Left lung (tissue), 10 donors: ENCODE results near the gene TRAF3. TPM values are rescaled to one million over a fixed set of nuclear protein-coding genes. Genes with fewer than 3 reads are reported as not detected.

ENCODE experiments used
- ATAC-seq: fragments of 200-7000 bp; cut with Tn5 transposase; one replicate; pipeline ENCODE4 v1.9.1; 2020; ENCODE audit warnings: moderate library complexity
- DNase-seq, 4 donors: peaks; one replicate each; pipeline ENCODE4 v3.0.0-alpha.2; 2013 to 2020
- H3K27ac ChIP-seq, 2 donors: fragments of 200-600 bp; sonication (generic) in 1 of 2; one replicate each; pipeline versions ENCODE4 v1.5.0 to v1.8.0; 2020 to 2021
- H3K27me3 ChIP-seq, 2 donors: fragments of 200-600 bp; sonication (generic) in 1 of 2; one replicate each; pipeline versions ENCODE4 v1.5.0 to v1.8.0; 2020 to 2021
- H3K36me3 ChIP-seq, 2 donors: fragments of 200-600 bp; sonication (generic) in 1 of 2; one replicate each; pipeline versions ENCODE4 v1.5.0 to v1.8.0; 2020 to 2021
- H3K4me1 ChIP-seq, 2 donors: fragments of 200-600 bp; one replicate each; pipeline ENCODE4 v1.8.0; 2021
- H3K4me3 ChIP-seq, 2 donors: fragments of 200-600 bp; sonication (generic) in 1 of 2; one replicate each; pipeline versions ENCODE4 v1.5.0 to v1.8.0; 2020 to 2021; ENCODE audit warnings: mild to moderate bottlenecking in 1 of 2
- H3K9me3 ChIP-seq, 2 donors: fragments of 200-600 bp; sonication (generic) in 1 of 2; one replicate each; pipeline versions ENCODE4 v1.5.0 to v1.8.0; 2020 to 2021
- intact Hi-C, 2 donors: fragments of 100-400 bp; cut with DNase I; formaldehyde crosslinking; loops; one replicate each; pipeline versions ENCODE4 v1.11.2 to v1.14.2; 2022
- polyA plus RNA-seq, 6 donors: library from polyadenylated mRNA; unstranded; fragments of 120-200 nt; gene quantifications; one replicate each; pipeline ENCODE4 v1.2.1, GENCODE V29; 2013; ENCODE audit not compliant: insufficient read length in 6 of 6
- total RNA-seq, 2 donors: library from RNA; stranded (reverse); fragmentation: NEBNext Ultra II Directional; extraction: Animal tissue kit (Norgen Biotek cat#: 25700); gene quantifications; one replicate each; pipeline ENCODE4 v1.2.1, GENCODE V29; 2021
- TF ChIP-seq, protein P1 (sequence below), 2 donors: fragments of 200-600 bp; sonication (generic) in 1 of 2; IDR thresholded peaks; one replicate each; pipeline versions ENCODE4 v1.5.0 to v1.8.0; 2021; ENCODE audit warnings: antibody characterized with exemption in 2 of 2
- donor health status: DM: no; HTN: yes; CAD: no.
- donor health status: DM: no; HTN: no; CAD: no.

The TRAF3 gene
- total and polyA plus RNA-seq, 8 donors, result 10.9 to 25.1 (median 13.1) TPM

DNA sequence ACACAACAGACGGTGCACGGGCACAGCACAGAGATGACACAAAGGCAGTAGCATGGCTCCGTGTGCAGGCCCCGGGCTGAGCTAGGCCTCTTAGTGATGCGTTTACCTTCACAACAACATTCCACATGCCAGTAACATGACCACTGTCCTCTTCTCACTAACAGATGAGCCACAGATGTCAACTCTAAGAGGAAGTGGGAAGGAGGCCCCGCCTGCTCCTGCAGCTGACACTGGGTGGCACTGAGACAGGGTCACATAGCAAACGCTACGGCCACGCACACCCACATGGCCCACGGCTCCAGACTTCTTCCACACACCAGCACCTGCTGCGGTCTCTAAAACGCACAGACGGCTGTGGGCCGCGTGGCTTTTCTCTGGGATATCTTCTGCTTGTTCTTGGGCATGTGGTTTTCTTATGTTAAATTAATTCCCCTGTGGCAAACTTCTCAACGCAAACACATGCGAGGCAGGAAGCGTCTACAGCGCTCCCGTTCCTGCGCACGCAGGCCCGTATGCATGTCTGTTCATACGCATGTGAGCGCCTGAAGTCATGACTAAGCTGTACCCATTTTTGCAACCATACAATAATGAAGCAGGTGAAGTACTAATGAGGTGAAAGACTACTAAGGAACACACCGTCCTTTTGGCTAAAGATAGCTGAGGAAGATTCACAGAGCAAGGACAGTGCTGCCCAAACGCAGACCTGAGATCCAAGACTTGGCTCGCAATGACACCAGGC lies 172.0 kb downstream of the TRAF3 start:
- Histone ChIP-seq H3K4me3 (no peak overlapping the region), H3K4me1 (peaks cover 0 to 4% of the 10 kb centered on the region in 2 donors), H3K27ac (no peak overlapping the region), H3K27me3 (no peaks in the 10 kb centered on the region), H3K36me3 (peaks cover 0 to 93% of the 10 kb centered on the region in 2 donors), H3K9me3 (no peaks in the 10 kb centered on the region)
- intact Hi-C loops, result no loop called here
- TF ChIP-seq, protein P1, sequence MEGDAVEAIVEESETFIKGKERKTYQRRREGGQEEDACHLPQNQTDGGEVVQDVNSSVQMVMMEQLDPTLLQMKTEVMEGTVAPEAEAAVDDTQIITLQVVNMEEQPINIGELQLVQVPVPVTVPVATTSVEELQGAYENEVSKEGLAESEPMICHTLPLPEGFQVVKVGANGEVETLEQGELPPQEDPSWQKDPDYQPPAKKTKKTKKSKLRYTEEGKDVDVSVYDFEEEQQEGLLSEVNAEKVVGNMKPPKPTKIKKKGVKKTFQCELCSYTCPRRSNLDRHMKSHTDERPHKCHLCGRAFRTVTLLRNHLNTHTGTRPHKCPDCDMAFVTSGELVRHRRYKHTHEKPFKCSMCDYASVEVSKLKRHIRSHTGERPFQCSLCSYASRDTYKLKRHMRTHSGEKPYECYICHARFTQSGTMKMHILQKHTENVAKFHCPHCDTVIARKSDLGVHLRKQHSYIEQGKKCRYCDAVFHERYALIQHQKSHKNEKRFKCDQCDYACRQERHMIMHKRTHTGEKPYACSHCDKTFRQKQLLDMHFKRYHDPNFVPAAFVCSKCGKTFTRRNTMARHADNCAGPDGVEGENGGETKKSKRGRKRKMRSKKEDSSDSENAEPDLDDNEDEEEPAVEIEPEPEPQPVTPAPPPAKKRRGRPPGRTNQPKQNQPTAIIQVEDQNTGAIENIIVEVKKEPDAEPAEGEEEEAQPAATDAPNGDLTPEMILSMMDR (IDR thresholded peaks at IDR 0.05), result no peak
- ATAC-seq (peak; percentile 22), DNase-seq (peak in 1 of 4 donors; percentile 67)

DNA sequence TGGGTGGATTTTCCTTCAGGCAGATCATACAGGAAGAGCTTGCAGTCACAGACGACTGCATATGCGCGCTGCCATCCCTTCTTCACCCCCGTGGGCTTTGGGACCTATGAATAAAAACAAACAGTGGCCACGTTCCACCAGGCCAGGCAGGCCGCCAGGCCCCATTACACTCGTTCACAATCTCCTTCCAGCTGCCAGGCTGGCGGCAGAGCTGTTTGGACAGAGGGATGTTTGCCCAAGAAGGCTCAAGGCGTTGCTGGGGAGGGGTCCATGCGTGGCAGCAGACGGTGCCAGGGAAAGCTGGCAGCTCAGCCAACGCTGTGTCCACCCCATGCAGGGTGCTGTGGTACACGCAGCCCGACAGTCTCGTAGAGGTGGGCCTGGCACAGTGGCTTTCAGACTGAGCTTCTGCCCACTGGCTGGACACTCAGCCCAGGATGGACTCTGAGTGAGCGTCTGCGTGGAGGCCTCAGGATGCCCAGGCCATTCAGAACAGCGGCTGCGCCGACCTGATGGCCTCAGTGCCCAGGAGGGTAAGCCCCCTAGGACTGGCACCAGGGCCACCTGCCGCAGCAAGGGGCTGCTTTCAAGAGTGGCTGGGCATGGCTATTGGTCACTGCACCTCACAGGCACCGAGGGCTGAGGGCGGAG lies 172.7 kb downstream of the TRAF3 start:
- Histone ChIP-seq H3K4me3 (no peak overlapping the region), H3K27me3 (no peaks in the 10 kb centered on the region), H3K9me3 (no peaks in the 10 kb centered on the region), H3K4me1 (peaks cover 0 to 4% of the 10 kb centered on the region in 2 donors), H3K27ac (no peak overlapping the region), H3K36me3 (peaks cover 0 to 93% of the 10 kb centered on the region in 2 donors)
- ATAC-seq (peak; percentile 11), DNase-seq (peak in 2 of 4 donors; percentile 22 to 68)
- intact Hi-C loops, result no loop called here
- TF ChIP-seq, protein P1 (IDR thresholded peaks at IDR 0.05), result no peak

DNA sequence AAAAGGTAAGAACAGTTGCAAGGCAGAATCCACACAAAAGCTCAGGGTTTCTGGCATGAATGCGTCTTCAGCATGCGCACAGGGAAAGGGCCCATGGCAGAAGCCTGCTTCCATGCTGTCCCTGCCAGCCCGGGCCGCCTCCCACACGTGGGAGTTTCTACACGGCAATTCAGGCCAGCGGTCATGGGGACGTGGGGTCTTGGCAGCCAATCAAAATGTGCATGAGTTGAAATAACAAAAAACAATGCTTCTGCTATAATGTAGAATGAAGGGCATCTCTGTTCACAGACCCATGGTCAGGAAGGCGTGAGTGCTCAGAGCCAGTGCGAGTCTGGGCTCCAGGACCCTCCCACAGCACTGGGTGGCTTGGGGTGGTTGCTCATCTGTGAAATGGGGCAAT lies 173.8 kb downstream of the TRAF3 start:
- intact Hi-C loops, result no loop called here
- Histone ChIP-seq H3K27me3 (no peaks in the 10 kb centered on the region), H3K27ac (no peak overlapping the region), H3K36me3 (peaks cover 0 to 92% of the 10 kb centered on the region in 2 donors), H3K9me3 (no peaks in the 10 kb centered on the region), H3K4me1 (peaks cover 0 to 4% of the 10 kb centered on the region in 2 donors), H3K4me3 (no peak overlapping the region)
- no peak for ATAC-seq
- peak in 1 of 4 donors; percentile 52 for DNase-seq
- TF ChIP-seq, protein P1 (IDR thresholded peaks at IDR 0.05), result no peak

DNA sequence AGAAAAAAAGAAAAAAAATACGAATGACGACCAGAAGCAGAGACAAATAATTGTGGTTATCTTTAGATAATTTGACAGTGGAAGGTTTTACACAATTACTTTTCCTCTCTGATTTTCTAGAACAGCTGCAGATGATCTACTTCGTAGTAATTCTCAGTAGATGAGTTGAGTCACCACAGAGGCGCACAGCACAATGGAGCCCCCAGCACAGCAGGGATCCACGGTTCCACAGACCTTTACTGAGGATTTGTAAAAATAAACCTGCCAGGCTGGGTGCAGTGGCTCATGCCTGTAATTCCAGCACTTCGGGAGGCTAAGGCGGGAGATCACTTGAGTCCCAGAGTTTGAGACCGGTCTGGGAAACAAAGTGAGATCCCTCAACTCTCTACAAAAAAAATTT lies 174.6 kb downstream of the TRAF3 start:
- ATAC-seq (no peak), DNase-seq (no peak)
- Histone ChIP-seq H3K27ac (no peak overlapping the region), H3K9me3 (no peaks in the 10 kb centered on the region), H3K27me3 (no peaks in the 10 kb centered on the region), H3K4me3 (no peak overlapping the region), H3K36me3 (peaks cover 0 to 92% of the 10 kb centered on the region in 2 donors), H3K4me1 (peaks cover 0 to 4% of the 10 kb centered on the region in 2 donors)
- intact Hi-C loops, result no loop called here
- TF ChIP-seq, protein P1 (IDR thresholded peaks at IDR 0.05), result no peak

DNA sequence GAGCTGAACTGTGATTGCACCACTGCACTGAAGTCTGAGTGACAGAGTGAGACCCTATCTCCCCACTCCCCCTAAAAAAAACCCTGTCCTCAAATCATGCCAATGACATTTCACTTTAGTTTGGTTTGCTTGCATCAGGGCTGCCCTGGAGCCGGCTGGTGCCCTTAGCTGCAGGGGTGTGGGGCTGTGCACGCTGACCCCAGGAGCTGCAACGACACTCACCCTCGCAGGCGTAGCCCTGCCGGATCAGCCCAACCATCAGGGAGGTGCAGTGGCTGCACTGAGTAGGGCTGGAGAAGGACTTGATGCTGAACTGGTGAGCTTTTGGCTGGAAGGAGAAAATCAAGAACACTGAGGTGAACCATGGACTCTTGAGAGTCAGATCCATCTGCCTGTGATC lies 175.0 kb downstream of the TRAF3 start:
- ATAC-seq, result no peak
- TF ChIP-seq, protein P1 (IDR thresholded peaks at IDR 0.05), result no peak
- DNase-seq, result peak in 1 of 4 donors; percentile 65
- Histone ChIP-seq H3K27me3 (no peaks in the 10 kb centered on the region), H3K9me3 (no peaks in the 10 kb centered on the region), H3K36me3 (peaks cover 0 to 92% of the 10 kb centered on the region in 2 donors), H3K27ac (no peak overlapping the region), H3K4me3 (no peak overlapping the region), H3K4me1 (peaks cover 0 to 4% of the 10 kb centered on the region in 2 donors)
- intact Hi-C loops, result no loop called here
